Suprapubic skin (tissue), 3 donors: Measurements from ENCODE around the gene ATXN2L.

Source experiments
- EP300 ChIP-seq: sonication (generic); formaldehyde crosslinking; IDR thresholded peaks from one replicate; pipeline ENCODE4 v1.6.1; 2017; ENCODE audit warnings: antibody characterized with exemption
- POLR2A ChIP-seq, 2 donors: fragments of 450-650 bp; IDR thresholded peaks; one replicate each; pipeline ENCODE4 v1.6.1; 2017; ENCODE audit warnings: antibody characterized with exemption in 2 of 2, mild to moderate bottlenecking in 2 of 2, moderate library complexity in 2 of 2
- TF ChIP-seq, protein P1 (sequence below), 2 donors: fragments of 200-600 bp in 1 of 2; fragments of 450-650 bp in 1 of 2; sonication (generic) in 1 of 2; IDR thresholded peaks; one replicate each; pipeline ENCODE4 v1.5.1; 2016 to 2019; ENCODE audit warnings: antibody characterized with exemption in 2 of 2, mild to moderate bottlenecking in 1 of 2, moderate library complexity in 1 of 2

DNA sequence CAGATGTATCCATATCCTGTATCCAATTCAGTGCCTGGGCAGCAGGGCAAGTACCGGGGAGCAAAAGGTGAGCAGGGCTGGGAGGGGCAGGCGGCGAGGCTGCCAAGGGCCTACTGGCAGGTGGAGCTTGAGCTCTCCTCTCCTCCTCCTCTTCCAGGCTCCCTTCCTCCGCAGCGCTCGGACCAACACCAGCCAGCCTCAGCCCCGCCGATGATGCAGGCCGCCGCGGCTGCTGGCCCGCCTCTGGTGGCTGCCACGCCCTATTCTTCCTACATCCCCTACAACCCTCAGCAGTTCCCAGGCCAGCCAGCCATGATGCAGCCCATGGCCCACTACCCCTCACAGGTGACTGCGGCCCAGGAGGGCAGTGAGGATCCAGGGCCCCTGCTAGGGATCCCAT lies 11.6 kb downstream of the ATXN2L start:
- TF ChIP-seq, protein P1, sequence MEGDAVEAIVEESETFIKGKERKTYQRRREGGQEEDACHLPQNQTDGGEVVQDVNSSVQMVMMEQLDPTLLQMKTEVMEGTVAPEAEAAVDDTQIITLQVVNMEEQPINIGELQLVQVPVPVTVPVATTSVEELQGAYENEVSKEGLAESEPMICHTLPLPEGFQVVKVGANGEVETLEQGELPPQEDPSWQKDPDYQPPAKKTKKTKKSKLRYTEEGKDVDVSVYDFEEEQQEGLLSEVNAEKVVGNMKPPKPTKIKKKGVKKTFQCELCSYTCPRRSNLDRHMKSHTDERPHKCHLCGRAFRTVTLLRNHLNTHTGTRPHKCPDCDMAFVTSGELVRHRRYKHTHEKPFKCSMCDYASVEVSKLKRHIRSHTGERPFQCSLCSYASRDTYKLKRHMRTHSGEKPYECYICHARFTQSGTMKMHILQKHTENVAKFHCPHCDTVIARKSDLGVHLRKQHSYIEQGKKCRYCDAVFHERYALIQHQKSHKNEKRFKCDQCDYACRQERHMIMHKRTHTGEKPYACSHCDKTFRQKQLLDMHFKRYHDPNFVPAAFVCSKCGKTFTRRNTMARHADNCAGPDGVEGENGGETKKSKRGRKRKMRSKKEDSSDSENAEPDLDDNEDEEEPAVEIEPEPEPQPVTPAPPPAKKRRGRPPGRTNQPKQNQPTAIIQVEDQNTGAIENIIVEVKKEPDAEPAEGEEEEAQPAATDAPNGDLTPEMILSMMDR (IDR thresholded peaks at IDR 0.05): no peak
- TF ChIP-seq EP300: no peak
- TF ChIP-seq POLR2A (IDR thresholded peaks at IDR 0.05): no peak
